Astrocyte (in vitro differentiated cells and primary cell): ENCODE results near the gene PCDHGB2. TPM values are rescaled to one million over a fixed set of nuclear protein-coding genes. Genes with fewer than 3 reads are reported as not detected.

Source experiments
- DNase-seq: peaks from one replicate; pipeline ENCODE4 v3.0.0-alpha.2; 2010; ENCODE audit warnings: low read depth
- FAIRE-seq: peaks from 2 replicates; lab custom pipeline; 2011; peaks lifted over from hg19 to GRCh38; lab: Jason Lieb, UNC
- H2AFZ ChIP-seq: 2 replicates; pipeline ENCODE4 v1.6.0; 2012; ENCODE audit warnings: low read depth, low read length, inconsistent platforms
- H3K27ac ChIP-seq: 2 replicates; pipeline ENCODE4 v1.5.1; 2011; ENCODE audit warnings: low read depth, low read length, inconsistent platforms
- H3K27me3 ChIP-seq: 2 replicates; pipeline ENCODE4 v1.6.0; 2011; ENCODE audit warnings: low read length, inconsistent platforms; ENCODE audit not compliant: insufficient read depth
- H3K36me3 ChIP-seq: 2 replicates; pipeline ENCODE4 v1.5.1; 2011; ENCODE audit warnings: low read length, inconsistent platforms; ENCODE audit not compliant: insufficient read depth
- H3K4me1 ChIP-seq: 2 replicates; pipeline ENCODE4 v1.5.1; 2011; ENCODE audit warnings: low read length, inconsistent platforms; ENCODE audit not compliant: insufficient read depth
- H3K4me2 ChIP-seq: 2 replicates; pipeline ENCODE4 v1.6.0; 2012; ENCODE audit warnings: low read length, inconsistent platforms
- H3K4me3 ChIP-seq: 2 replicates; pipeline ENCODE4 v1.5.1; 2011; ENCODE audit warnings: low read depth, mild to moderate bottlenecking, low read length, inconsistent platforms; ENCODE audit not compliant: insufficient read depth
- H3K79me2 ChIP-seq: 2 replicates; pipeline ENCODE4 v1.6.0; 2012; ENCODE audit warnings: mild to moderate bottlenecking, low read length, inconsistent platforms; ENCODE audit not compliant: insufficient read depth
- H3K9ac ChIP-seq: 2 replicates; pipeline ENCODE4 v1.6.0; 2012; ENCODE audit warnings: mild to moderate bottlenecking, low read length, inconsistent platforms
- H3K9me3 ChIP-seq: 2 replicates; pipeline ENCODE4 v1.5.1; 2012; ENCODE audit warnings: low read depth, mild to moderate bottlenecking, low read length, inconsistent platforms; ENCODE audit not compliant: insufficient read depth
- H4K20me1 ChIP-seq: 2 replicates; pipeline ENCODE4 v1.6.0; 2012; ENCODE audit warnings: low read length, inconsistent platforms; ENCODE audit not compliant: insufficient read depth
- H3K27ac Mint-ChIP-seq: one replicate; pipeline ENCODE4 v1.8.0; 2021; ENCODE audit warnings: mild to moderate bottlenecking, mixed read lengths; ENCODE audit not compliant: unreplicated experiment
- H3K27me3 Mint-ChIP-seq: one replicate; pipeline ENCODE4 v1.8.0; 2021; ENCODE audit warnings: low read depth, mixed read lengths; ENCODE audit not compliant: unreplicated experiment
- H3K36me3 Mint-ChIP-seq: one replicate; pipeline ENCODE4 v1.8.0; 2021; ENCODE audit warnings: low read depth, mixed read lengths; ENCODE audit not compliant: unreplicated experiment
- H3K4me1 Mint-ChIP-seq: one replicate; pipeline ENCODE4 v1.8.0; 2021; ENCODE audit warnings: low read depth, mixed read lengths; ENCODE audit not compliant: unreplicated experiment
- H3K4me3 Mint-ChIP-seq: one replicate; pipeline ENCODE4 v1.8.0; 2021; ENCODE audit warnings: mild to moderate bottlenecking, moderate library complexity, mixed read lengths; ENCODE audit not compliant: unreplicated experiment
- H3K9me3 Mint-ChIP-seq: one replicate; pipeline ENCODE4 v1.8.0; 2021; ENCODE audit warnings: mild to moderate bottlenecking, mixed read lengths; ENCODE audit not compliant: unreplicated experiment
- CTCF ChIP-seq: IDR thresholded peaks from 2 replicates; pipeline ENCODE4 v1.5.1; 2011; ENCODE audit warnings: low read depth, mild to moderate bottlenecking, inconsistent platforms, low read length, moderate library complexity; ENCODE audit not compliant: insufficient read depth
- EZH2 ChIP-seq: IDR thresholded peaks from 2 replicates; pipeline ENCODE4 v1.6.1; 2012; ENCODE audit warnings: mild to moderate bottlenecking, low read length, inconsistent platforms; ENCODE audit not compliant: insufficient read depth
- total RNA-seq: library from RNA; stranded (reverse); gene quantifications from 2 replicates; pipeline ENCODE4 v1.2.1, GENCODE V29; 2021

The PCDHGB2 gene
- total RNA-seq, 1 donor from 2014 or later, result 1.4 TPM

GRCh38 chr5:141342773-141343172, 17.0 kb upstream of the PCDHGB2 start:
- no peak overlapping the region for H3K27ac Mint-ChIP-seq
- Histone ChIP-seq H3K4me3 (no peak overlapping the region), H3K4me2 (no peak overlapping the region), H3K36me3 (no peaks in the 10 kb centered on the region), H4K20me1 (no peaks in the 10 kb centered on the region), H3K27me3 (peaks cover 3% of the 10 kb centered on the region), H3K4me1 (no peaks in the 10 kb centered on the region), H3K79me2 (no peaks in the 10 kb centered on the region), H3K9ac (no peak overlapping the region), H2AFZ (no peak overlapping the region), H3K27ac (no peak overlapping the region), H3K9me3 (peaks cover 36% of the 10 kb centered on the region)
- peaks cover 6% of the 10 kb centered on the region for H3K36me3 Mint-ChIP-seq
- H3K27me3 Mint-ChIP-seq, result peaks cover 2% of the 10 kb centered on the region
- FAIRE-seq (no peak), DNase-seq (no peak)
- TF ChIP-seq EZH2, result no peak
- no peak for TF ChIP-seq CTCF
- H3K4me3 Mint-ChIP-seq, result no peak overlapping the region
- H3K9me3 Mint-ChIP-seq, result peaks cover 52% of the 10 kb centered on the region
- H3K4me1 Mint-ChIP-seq, result no peaks in the 10 kb centered on the region

GRCh38 chr5:141343242-141343952, 16.4 kb upstream of the PCDHGB2 start, which contains the start of gene PCDHGA3:
Gene PCDHGA3 (plus strand): TSS chr5:141343829. CDS start chr5:141344034, 205 bp downstream.
- DNase-seq (peak; percentile 55), FAIRE-seq (no peak)
- Histone ChIP-seq H3K4me3 (peak within 1 kb of the TSS; percentile 54), H3K4me1 (no peaks in the 10 kb centered on the region), H3K9ac (peak within 1 kb of the TSS; percentile 53), H3K36me3 (no peaks in the 10 kb centered on the region), H2AFZ (peak within 1 kb of the TSS; percentile 76), H3K27me3 (peaks cover 3% of the 10 kb centered on the region), H3K27ac (no peak within 1 kb of the TSS), H3K79me2 (no peaks in the 10 kb centered on the region), H3K9me3 (peaks cover 36% of the 10 kb centered on the region), H3K4me2 (peak within 1 kb of the TSS; percentile 66), H4K20me1 (no peaks in the 10 kb centered on the region)
- Mint-ChIP-seq H3K27ac (no peak within 1 kb of the TSS), H3K4me1 (no peaks in the 10 kb centered on the region), H3K36me3 (peaks cover 6% of the 10 kb centered on the region), H3K27me3 (no peaks in the 10 kb centered on the region), H3K4me3 (no peak within 1 kb of the TSS), H3K9me3 (peaks cover 49% of the 10 kb centered on the region)
- TF ChIP-seq CTCF, result peak; percentile 41
- TF ChIP-seq EZH2, result no peak

- peaks cover 6% of the 10 kb centered on the region for H3K36me3 Mint-ChIP-seq
- Histone ChIP-seq H2AFZ (peak overlapping the region; percentile 76), H3K4me2 (peak overlapping the region; percentile 66), H3K4me3 (peak overlapping the region; percentile 54), H3K4me1 (no peaks in the 10 kb centered on the region), H4K20me1 (no peaks in the 10 kb centered on the region), H3K9ac (peak overlapping the region; percentile 53), H3K79me2 (no peaks in the 10 kb centered on the region), H3K27me3 (peaks cover 3% of the 10 kb centered on the region), H3K36me3 (no peaks in the 10 kb centered on the region), H3K27ac (no peak overlapping the region), H3K9me3 (peaks cover 33% of the 10 kb centered on the region)
- FAIRE-seq, result no peak
- H3K27me3 Mint-ChIP-seq, result no peaks in the 10 kb centered on the region
- no peak overlapping the region for H3K4me3 Mint-ChIP-seq
- H3K9me3 Mint-ChIP-seq, result peaks cover 44% of the 10 kb centered on the region
- DNase-seq, result no peak
- TF ChIP-seq EZH2 (no peak), CTCF (no peak)
- no peak overlapping the region for H3K27ac Mint-ChIP-seq
- H3K4me1 Mint-ChIP-seq, result no peaks in the 10 kb centered on the region
These were observed 15.8 kb upstream of the PCDHGB2 start for GRCh38 chr5:141343953-141344463.
